ENCODE data around the gene CTNNA1. TPM values are rescaled to one million over a fixed set of nuclear protein-coding genes. Genes with fewer than 3 reads are reported as not detected.

CTNNA1 gene
- polyA plus RNA-seq, 3 donors, result 56.6 to 84.5 (median 66.2) TPM

DNA sequence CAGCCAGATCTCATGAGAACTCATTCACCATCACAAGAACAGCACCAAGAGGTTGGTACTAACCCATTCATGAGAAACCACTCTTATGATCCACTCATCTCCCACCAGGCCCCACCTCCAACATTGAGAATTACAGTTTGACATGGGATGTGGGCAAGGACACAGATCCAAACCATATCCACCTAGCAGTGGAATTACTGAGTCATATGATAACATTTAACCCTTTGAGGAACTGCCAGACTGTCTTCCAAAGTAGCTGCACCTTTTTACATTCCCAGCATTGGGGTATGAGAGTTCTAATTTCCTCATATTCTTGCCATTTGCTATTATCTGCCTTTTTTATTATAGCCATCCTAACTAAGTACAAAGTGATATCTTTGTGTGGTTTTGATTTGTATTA lies 51.9 kb downstream of the CTNNA1 start:
- Histone ChIP-seq H3K4me2 (replicated peaks; ENCODE audit: extremely low read depth, low read length, poor library complexity, severe bottlenecking) (no peak overlapping the region), H3K27ac (ENCODE audit: low read depth in 1 of 2, low read length in 2 of 2) (no peak overlapping the region), H3K4me1 (ENCODE audit: control insufficient read depth in 1 of 2, insufficient read depth in 2 of 2, low read length in 2 of 2) (peaks cover 5 to 6% of the 10 kb centered on the region in 2 donors), H3K79me2 (ENCODE audit: insufficient read depth, low read length) (peaks cover 12% of the 10 kb centered on the region), H3K9me3 (replicated peaks in 1 of 2; ENCODE audit: control insufficient read depth in 1 of 2, insufficient read depth in 1 of 2, low read length in 2 of 2) (peaks cover 0 to 4% of the 10 kb centered on the region in 2 donors), H2AFZ (ENCODE audit: insufficient read depth, low read depth, low read length, poor library complexity, severe bottlenecking) (no peak overlapping the region), H3K27me3 (ENCODE audit: control insufficient read depth in 2 of 2, insufficient read depth in 2 of 2, low read length in 2 of 2) (no peaks in the 10 kb centered on the region), H3K9ac (ENCODE audit: insufficient read depth, low read length, poor library complexity, severe bottlenecking) (no peak overlapping the region), H3K36me3 (replicated peaks in 1 of 2; ENCODE audit: control insufficient read depth in 1 of 2, insufficient read depth in 2 of 2, low read length in 2 of 2) (peaks cover 7 to 27% of the 10 kb centered on the region in 2 donors), H4K20me1 (ENCODE audit: insufficient read depth, low read length) (peaks cover 84% of the 10 kb centered on the region), H3K4me3 (replicated peaks in 1 of 3; ENCODE audit: low read depth in 2 of 3, low read length in 3 of 3) (no peak overlapping the region)
- Mint-ChIP-seq H3K9me3 (peaks cover 0 to 4% (median 2%) of the 10 kb centered on the region in 7 donors), H3K4me1 (peaks cover 11% of the 10 kb centered on the region), H3K4me3 (no peak overlapping the region), H3K27me3 (ENCODE audit: low read depth in 3 of 3) (peaks cover 0 to 2% (median 0%) of the 10 kb centered on the region in 3 donors), H3K36me3 (peaks cover 32 to 45% of the 10 kb centered on the region in 2 donors), H3K27ac (no peak overlapping the region)
- intact Hi-C loops (cut with micrococcal nuclease), result no loop called here
- TF ChIP-seq, protein P1, sequence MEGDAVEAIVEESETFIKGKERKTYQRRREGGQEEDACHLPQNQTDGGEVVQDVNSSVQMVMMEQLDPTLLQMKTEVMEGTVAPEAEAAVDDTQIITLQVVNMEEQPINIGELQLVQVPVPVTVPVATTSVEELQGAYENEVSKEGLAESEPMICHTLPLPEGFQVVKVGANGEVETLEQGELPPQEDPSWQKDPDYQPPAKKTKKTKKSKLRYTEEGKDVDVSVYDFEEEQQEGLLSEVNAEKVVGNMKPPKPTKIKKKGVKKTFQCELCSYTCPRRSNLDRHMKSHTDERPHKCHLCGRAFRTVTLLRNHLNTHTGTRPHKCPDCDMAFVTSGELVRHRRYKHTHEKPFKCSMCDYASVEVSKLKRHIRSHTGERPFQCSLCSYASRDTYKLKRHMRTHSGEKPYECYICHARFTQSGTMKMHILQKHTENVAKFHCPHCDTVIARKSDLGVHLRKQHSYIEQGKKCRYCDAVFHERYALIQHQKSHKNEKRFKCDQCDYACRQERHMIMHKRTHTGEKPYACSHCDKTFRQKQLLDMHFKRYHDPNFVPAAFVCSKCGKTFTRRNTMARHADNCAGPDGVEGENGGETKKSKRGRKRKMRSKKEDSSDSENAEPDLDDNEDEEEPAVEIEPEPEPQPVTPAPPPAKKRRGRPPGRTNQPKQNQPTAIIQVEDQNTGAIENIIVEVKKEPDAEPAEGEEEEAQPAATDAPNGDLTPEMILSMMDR (IDR thresholded peaks at IDR 0.05), result no peak
- DNase-seq, result no peak

DNA sequence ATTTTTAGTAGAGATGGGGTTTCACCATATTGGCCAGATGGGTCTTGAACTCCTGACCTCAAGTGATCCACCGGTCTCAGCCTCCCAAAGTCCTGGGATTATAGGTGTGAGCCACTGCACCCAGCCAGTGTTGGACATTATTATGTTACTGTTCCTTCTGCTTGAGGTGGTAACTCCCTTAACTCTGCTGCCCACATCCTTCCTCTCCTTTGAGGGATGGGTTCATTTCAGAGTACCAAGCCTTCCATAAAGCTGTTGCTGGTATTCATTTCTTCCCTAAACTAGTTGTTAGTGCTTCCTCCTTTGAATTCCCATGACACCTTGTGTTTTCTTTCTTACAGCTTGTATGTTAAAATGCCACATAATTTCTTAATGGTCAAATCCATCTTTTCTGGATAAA lies 54.0 kb downstream of the CTNNA1 start:
- no peak for DNase-seq
- H3K4me1 Mint-ChIP-seq, result peaks cover 11% of the 10 kb centered on the region
- Histone ChIP-seq H3K4me3 (replicated peaks in 1 of 3; ENCODE audit: low read depth in 2 of 3, low read length in 3 of 3) (no peak overlapping the region), H3K4me2 (replicated peaks; ENCODE audit: extremely low read depth, low read length, poor library complexity, severe bottlenecking) (no peak overlapping the region), H3K36me3 (replicated peaks in 1 of 2; ENCODE audit: control insufficient read depth in 1 of 2, insufficient read depth in 2 of 2, low read length in 2 of 2) (peaks cover 11 to 33% of the 10 kb centered on the region in 2 donors), H2AFZ (ENCODE audit: insufficient read depth, low read depth, low read length, poor library complexity, severe bottlenecking) (no peak overlapping the region), H4K20me1 (ENCODE audit: insufficient read depth, low read length) (peaks cover 65% of the 10 kb centered on the region), H3K27me3 (ENCODE audit: control insufficient read depth in 2 of 2, insufficient read depth in 2 of 2, low read length in 2 of 2) (no peaks in the 10 kb centered on the region), H3K27ac (ENCODE audit: low read depth in 1 of 2, low read length in 2 of 2) (peak overlapping the region in 1 of 2 donors; percentile 20), H3K4me1 (ENCODE audit: control insufficient read depth in 1 of 2, insufficient read depth in 2 of 2, low read length in 2 of 2) (peaks cover 5 to 6% of the 10 kb centered on the region in 2 donors), H3K79me2 (ENCODE audit: insufficient read depth, low read length) (peaks cover 12% of the 10 kb centered on the region), H3K9ac (ENCODE audit: insufficient read depth, low read length, poor library complexity, severe bottlenecking) (no peak overlapping the region), H3K9me3 (replicated peaks in 1 of 2; ENCODE audit: control insufficient read depth in 1 of 2, insufficient read depth in 1 of 2, low read length in 2 of 2) (no peaks in the 10 kb centered on the region)
- H3K27me3 Mint-ChIP-seq (ENCODE audit: low read depth in 3 of 3), result peaks cover 0 to 2% (median 0%) of the 10 kb centered on the region in 3 donors
- H3K4me3 Mint-ChIP-seq, result no peak overlapping the region
- intact Hi-C loops (cut with micrococcal nuclease), result no loop called here
- H3K27ac Mint-ChIP-seq, result peak overlapping the region in 2 of 7 donors; percentile 2 to 16
- peaks cover 37 to 52% of the 10 kb centered on the region in 2 donors for H3K36me3 Mint-ChIP-seq
- no CpG with 5 or more reads among the region's 1 CpG for WGBS (ENCODE audit: insufficient coverage)
- H3K9me3 Mint-ChIP-seq, result peaks cover 0 to 2% (median 0%) of the 10 kb centered on the region in 7 donors
- TF ChIP-seq, protein P1 (IDR thresholded peaks at IDR 0.05), result no peak

Data from CD14-positive monocyte (primary cell).